ENCODE data around the gene NUP160.

The NUP160 gene

DNA sequence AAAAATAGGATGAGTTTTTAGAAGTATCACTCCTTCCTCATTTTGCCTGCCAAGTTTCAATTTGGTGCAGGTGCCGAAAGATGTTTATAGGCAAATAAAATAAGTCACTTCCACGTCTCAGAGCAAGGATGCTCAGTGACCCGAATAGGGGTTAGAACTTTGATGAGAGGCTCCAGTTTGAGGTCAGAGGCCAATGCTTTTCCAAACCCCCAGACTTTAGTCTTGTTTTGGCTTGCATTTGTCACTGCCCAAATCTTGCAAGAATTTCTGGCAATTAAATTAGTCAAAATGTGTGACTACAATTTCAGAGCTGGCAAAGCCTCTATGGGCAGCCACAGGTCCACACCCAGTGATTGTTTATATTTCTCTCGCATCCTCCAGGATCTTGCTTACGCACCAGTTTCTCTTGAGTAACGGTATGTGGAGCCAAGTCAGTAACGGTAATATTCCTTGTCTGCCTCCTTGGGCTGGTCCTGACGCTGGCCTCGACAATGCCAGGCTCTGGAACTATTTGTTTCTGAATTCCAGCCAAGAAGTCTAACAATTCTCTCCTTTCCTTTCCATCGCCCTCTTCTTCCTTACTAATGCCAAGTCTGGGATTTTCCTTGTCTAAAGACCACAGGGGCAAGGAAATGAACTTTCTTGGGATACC, 9.9 kb upstream of the NUP160 start:
- Histone ChIP-seq H2BK15ac (replicated peaks; ENCODE audit: low read depth) (no peak overlapping the region), H2BK120ac (ENCODE audit: low read depth, low read length) (no peak overlapping the region), H3K79me2 (ENCODE audit: control insufficient read depth, insufficient read depth, low read length) (no peaks in the 10 kb centered on the region), H3K56ac (ENCODE audit: low read length) (no peak overlapping the region), H3K27me3 (ENCODE audit: insufficient read depth, low read length, poor library complexity) (no peaks in the 10 kb centered on the region), H3K4me1 (ENCODE audit: control insufficient read depth, low read depth, low read length) (no peaks in the 10 kb centered on the region), H3K4ac (ENCODE audit: low read depth, low read length) (no peak overlapping the region), H2AK5ac (ENCODE audit: low read length) (no peak overlapping the region), H3K79me1 (ENCODE audit: low read length) (no peaks in the 10 kb centered on the region), H2BK5ac (ENCODE audit: low read length) (no peak overlapping the region), H4K8ac (ENCODE audit: low read depth, low read length) (no peak overlapping the region), H4K5ac (ENCODE audit: low read length) (no peak overlapping the region), H3K18ac (ENCODE audit: low read length) (no peak overlapping the region), H3K36me3 (ENCODE audit: control insufficient read depth, insufficient read depth, low read length) (no peaks in the 10 kb centered on the region), H3K4me2 (ENCODE audit: low read length) (no peak overlapping the region), H3K27ac (ENCODE audit: low read depth, low read length) (no peak overlapping the region), H3K4me3 (ENCODE audit: low read length) (no peak overlapping the region), H3K23ac (ENCODE audit: low read length) (no peak overlapping the region), H3K9ac (ENCODE audit: low read length) (no peak overlapping the region)
- no peak for DNase-seq
- WGBS (ENCODE audit: extremely low coverage, insufficient coverage, low lambda C conversion rate), result no CpG with 5 or more reads among the region's 10 CpGs

DNA sequence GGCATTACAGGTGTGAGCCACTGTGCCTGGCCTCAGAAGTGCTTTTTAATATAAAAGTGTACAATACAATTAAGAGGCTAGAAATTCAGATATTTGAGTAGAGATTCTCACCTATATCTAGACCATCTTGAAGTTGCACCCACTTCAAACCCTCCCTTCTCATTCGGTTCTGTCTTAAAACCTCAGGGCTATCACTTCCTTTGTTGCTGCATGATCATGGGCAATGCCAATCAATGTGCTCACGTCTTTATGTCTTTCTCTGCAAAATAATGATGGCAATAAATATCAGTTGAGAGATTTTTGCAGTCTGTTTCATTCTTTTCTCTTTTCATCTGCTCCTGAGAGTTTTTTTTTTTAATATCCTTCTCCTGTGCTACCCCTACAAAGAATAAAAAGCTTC, 9.3 kb upstream of the NUP160 start:
- Histone ChIP-seq H4K5ac (ENCODE audit: low read length) (no peak overlapping the region), H3K9ac (ENCODE audit: low read length) (no peak overlapping the region), H3K36me3 (ENCODE audit: control insufficient read depth, insufficient read depth, low read length) (no peaks in the 10 kb centered on the region), H2AK5ac (ENCODE audit: low read length) (no peak overlapping the region), H3K4ac (ENCODE audit: low read depth, low read length) (no peak overlapping the region), H3K56ac (ENCODE audit: low read length) (no peak overlapping the region), H3K79me1 (ENCODE audit: low read length) (no peaks in the 10 kb centered on the region), H2BK15ac (replicated peaks; ENCODE audit: low read depth) (no peak overlapping the region), H2BK5ac (ENCODE audit: low read length) (no peak overlapping the region), H2BK120ac (ENCODE audit: low read depth, low read length) (no peak overlapping the region), H4K8ac (ENCODE audit: low read depth, low read length) (no peak overlapping the region), H3K27ac (ENCODE audit: low read depth, low read length) (no peak overlapping the region), H3K79me2 (ENCODE audit: control insufficient read depth, insufficient read depth, low read length) (no peaks in the 10 kb centered on the region), H3K23ac (ENCODE audit: low read length) (no peak overlapping the region), H3K4me1 (ENCODE audit: control insufficient read depth, low read depth, low read length) (no peaks in the 10 kb centered on the region), H3K27me3 (ENCODE audit: insufficient read depth, low read length, poor library complexity) (no peaks in the 10 kb centered on the region), H3K18ac (ENCODE audit: low read length) (no peak overlapping the region), H3K4me2 (ENCODE audit: low read length) (no peak overlapping the region), H3K4me3 (ENCODE audit: low read length) (no peak overlapping the region)
- no CpG with 5 or more reads among the region's 2 CpGs for WGBS (ENCODE audit: extremely low coverage, insufficient coverage, low lambda C conversion rate)
- no peak for DNase-seq

DNA sequence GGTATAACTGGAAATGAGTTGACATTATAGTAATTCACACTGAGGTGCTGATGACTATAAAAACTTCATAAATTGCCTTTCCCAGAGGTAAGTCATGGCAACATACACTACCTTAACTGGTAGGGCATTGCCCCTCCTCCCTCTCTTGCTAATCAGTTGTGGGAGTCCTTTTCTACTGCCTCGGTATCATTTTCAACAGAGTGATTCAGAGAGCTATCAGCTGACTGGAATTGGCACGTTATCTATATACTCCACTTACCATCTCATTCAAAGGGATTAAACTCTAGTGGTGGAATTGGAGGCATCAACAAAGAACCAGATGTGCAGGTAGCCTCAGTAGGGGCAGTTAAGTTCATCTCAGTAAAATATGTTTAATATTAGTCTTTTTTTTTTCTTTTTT, 8.0 kb upstream of the NUP160 start:
- no peak overlapping the region for H2AK5ac ChIP-seq (ENCODE audit: low read length)
- H3K36me3 ChIP-seq (ENCODE audit: control insufficient read depth, insufficient read depth, low read length), result no peaks in the 10 kb centered on the region
- no peaks in the 10 kb centered on the region for H3K27me3 ChIP-seq (ENCODE audit: insufficient read depth, low read length, poor library complexity)
- H2BK15ac ChIP-seq (replicated peaks; ENCODE audit: low read depth), result no peak overlapping the region
- no peaks in the 10 kb centered on the region for H3K4me1 ChIP-seq (ENCODE audit: control insufficient read depth, low read depth, low read length)
- H3K9ac ChIP-seq (ENCODE audit: low read length), result no peak overlapping the region
- no peaks in the 10 kb centered on the region for H3K79me1 ChIP-seq (ENCODE audit: low read length)
- no peak overlapping the region for H4K5ac ChIP-seq (ENCODE audit: low read length)
- H4K8ac ChIP-seq (ENCODE audit: low read depth, low read length), result no peak overlapping the region
- H3K27ac ChIP-seq (ENCODE audit: low read depth, low read length), result no peak overlapping the region
- no peak overlapping the region for H3K56ac ChIP-seq (ENCODE audit: low read length)
- H3K4me3 ChIP-seq (ENCODE audit: low read length), result no peak overlapping the region
- no peaks in the 10 kb centered on the region for H3K79me2 ChIP-seq (ENCODE audit: control insufficient read depth, insufficient read depth, low read length)
- H3K23ac ChIP-seq (ENCODE audit: low read length), result no peak overlapping the region
- H2BK120ac ChIP-seq (ENCODE audit: low read depth, low read length), result no peak overlapping the region
- H2BK5ac ChIP-seq (ENCODE audit: low read length), result no peak overlapping the region
- no peak overlapping the region for H3K4me2 ChIP-seq (ENCODE audit: low read length)
- no CpG with 5 or more reads among the region's 2 CpGs for WGBS (ENCODE audit: extremely low coverage, insufficient coverage, low lambda C conversion rate)
- no peak overlapping the region for H3K4ac ChIP-seq (ENCODE audit: low read depth, low read length)
- H3K18ac ChIP-seq (ENCODE audit: low read length), result no peak overlapping the region
- DNase-seq, result no peak

DNA sequence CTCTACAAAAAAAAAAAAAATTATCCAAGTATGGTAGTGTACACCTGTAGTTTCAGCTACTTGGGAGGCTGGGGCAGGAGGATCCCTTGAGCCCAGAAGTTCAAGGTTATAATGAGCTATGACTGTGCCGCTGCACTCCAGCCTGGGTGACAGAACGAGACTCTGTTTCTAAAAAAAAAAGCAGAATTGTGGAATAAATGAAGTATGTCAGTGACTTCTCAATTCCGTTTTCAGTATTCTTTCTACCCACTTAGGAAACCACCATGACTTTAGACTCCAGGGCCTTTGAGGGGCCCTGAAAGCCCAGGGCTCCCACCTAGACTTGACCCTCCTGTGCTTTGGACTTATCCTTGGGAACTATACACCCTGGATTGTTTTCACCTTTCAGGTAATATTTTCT, 6.5 kb upstream of the NUP160 start:
- no peaks in the 10 kb centered on the region for H3K4me1 ChIP-seq (ENCODE audit: control insufficient read depth, low read depth, low read length)
- no peak overlapping the region for H4K5ac ChIP-seq (ENCODE audit: low read length)
- H4K8ac ChIP-seq (ENCODE audit: low read depth, low read length), result no peak overlapping the region
- DNase-seq, result no peak
- no peaks in the 10 kb centered on the region for H3K79me1 ChIP-seq (ENCODE audit: low read length)
- H2BK15ac ChIP-seq (replicated peaks; ENCODE audit: low read depth), result no peak overlapping the region
- no peak overlapping the region for H2AK5ac ChIP-seq (ENCODE audit: low read length)
- no peaks in the 10 kb centered on the region for H3K79me2 ChIP-seq (ENCODE audit: control insufficient read depth, insufficient read depth, low read length)
- no peak overlapping the region for H3K18ac ChIP-seq (ENCODE audit: low read length)
- H3K9ac ChIP-seq (ENCODE audit: low read length), result no peak overlapping the region
- H3K56ac ChIP-seq (ENCODE audit: low read length), result no peak overlapping the region
- no peak overlapping the region for H3K23ac ChIP-seq (ENCODE audit: low read length)
- H2BK5ac ChIP-seq (ENCODE audit: low read length), result no peak overlapping the region
- H3K27me3 ChIP-seq (ENCODE audit: insufficient read depth, low read length, poor library complexity), result no peaks in the 10 kb centered on the region
- no peak overlapping the region for H2BK120ac ChIP-seq (ENCODE audit: low read depth, low read length)
- no peak overlapping the region for H3K4me3 ChIP-seq (ENCODE audit: low read length)
- no peak overlapping the region for H3K4me2 ChIP-seq (ENCODE audit: low read length)
- no peaks in the 10 kb centered on the region for H3K36me3 ChIP-seq (ENCODE audit: control insufficient read depth, insufficient read depth, low read length)
- no CpG with 5 or more reads among the region's 3 CpGs for WGBS (ENCODE audit: extremely low coverage, insufficient coverage, low lambda C conversion rate)
- no peak overlapping the region for H3K27ac ChIP-seq (ENCODE audit: low read depth, low read length)
- H3K4ac ChIP-seq (ENCODE audit: low read depth, low read length), result no peak overlapping the region

DNA sequence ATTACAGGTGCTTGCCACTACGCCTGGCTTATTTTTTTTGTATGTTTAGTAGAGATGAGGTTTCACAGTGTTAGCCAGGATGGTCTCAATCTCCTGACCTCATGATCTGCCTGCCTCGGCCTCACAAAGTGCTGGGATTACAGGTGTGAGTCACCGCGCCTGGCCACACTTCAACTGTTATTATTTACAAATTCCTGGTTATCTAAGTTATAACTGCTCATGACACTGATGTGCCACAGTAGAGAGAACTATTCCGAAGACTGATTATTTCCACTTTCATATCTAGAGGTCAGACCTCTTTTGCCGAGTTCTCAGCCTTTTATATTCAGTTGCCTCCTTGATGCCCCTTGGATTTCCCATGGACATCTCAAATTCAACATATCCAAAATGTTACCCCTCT, 3.9 kb upstream of the NUP160 start:
- no peak overlapping the region for H2BK15ac ChIP-seq (replicated peaks; ENCODE audit: low read depth)
- no peak overlapping the region for H3K4me3 ChIP-seq (ENCODE audit: low read length)
- H4K5ac ChIP-seq (ENCODE audit: low read length), result no peak overlapping the region
- no peak overlapping the region for H2BK5ac ChIP-seq (ENCODE audit: low read length)
- peaks cover 5% of the 10 kb centered on the region for H3K4me1 ChIP-seq (ENCODE audit: control insufficient read depth, low read depth, low read length)
- no peaks in the 10 kb centered on the region for H3K36me3 ChIP-seq (ENCODE audit: control insufficient read depth, insufficient read depth, low read length)
- H2BK120ac ChIP-seq (ENCODE audit: low read depth, low read length), result no peak overlapping the region
- WGBS (ENCODE audit: extremely low coverage, insufficient coverage, low lambda C conversion rate), result no CpG with 5 or more reads among the region's 6 CpGs
- H3K27me3 ChIP-seq (ENCODE audit: insufficient read depth, low read length, poor library complexity), result no peaks in the 10 kb centered on the region
- H3K18ac ChIP-seq (ENCODE audit: low read length), result no peak overlapping the region
- H3K56ac ChIP-seq (ENCODE audit: low read length), result no peak overlapping the region
- no peak overlapping the region for H3K4ac ChIP-seq (ENCODE audit: low read depth, low read length)
- no peak overlapping the region for H3K4me2 ChIP-seq (ENCODE audit: low read length)
- no peak overlapping the region for H2AK5ac ChIP-seq (ENCODE audit: low read length)
- no peak overlapping the region for H3K23ac ChIP-seq (ENCODE audit: low read length)
- no peak overlapping the region for H3K9ac ChIP-seq (ENCODE audit: low read length)
- H3K27ac ChIP-seq (ENCODE audit: low read depth, low read length), result no peak overlapping the region
- peaks cover 4% of the 10 kb centered on the region for H3K79me1 ChIP-seq (ENCODE audit: low read length)
- H4K8ac ChIP-seq (ENCODE audit: low read depth, low read length), result no peak overlapping the region
- no peak for DNase-seq
- peaks cover 9% of the 10 kb centered on the region for H3K79me2 ChIP-seq (ENCODE audit: control insufficient read depth, insufficient read depth, low read length)

DNA sequence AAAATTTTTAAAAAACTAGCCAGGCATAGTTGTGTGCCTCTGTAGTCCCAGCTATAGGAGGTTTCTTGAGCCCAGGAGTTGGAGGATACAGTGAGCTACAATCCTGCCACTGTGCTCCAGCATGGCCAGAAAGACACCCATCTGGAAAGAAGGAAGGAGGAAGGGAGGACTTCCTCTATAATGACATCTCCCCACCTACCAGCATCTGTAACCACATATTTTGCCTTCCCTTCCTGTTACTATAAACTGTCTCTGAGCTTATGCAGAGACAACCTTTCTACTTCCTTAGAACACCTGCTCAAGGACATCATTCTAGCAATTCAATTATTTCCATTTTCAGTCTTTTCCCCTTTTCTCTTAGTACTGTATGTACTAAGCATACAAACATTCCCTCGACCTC, 2.2 kb upstream of the NUP160 start:
- H3K56ac ChIP-seq (ENCODE audit: low read length), result no peak overlapping the region

More for the DNA sequence above, 2.2 kb upstream of the NUP160 start:
- Histone ChIP-seq H3K27ac (ENCODE audit: low read depth, low read length) (no peak overlapping the region), H2BK120ac (ENCODE audit: low read depth, low read length) (no peak overlapping the region), H3K4me2 (ENCODE audit: low read length) (no peak overlapping the region), H2BK15ac (replicated peaks; ENCODE audit: low read depth) (no peak overlapping the region), H3K9ac (ENCODE audit: low read length) (no peak overlapping the region), H3K4me3 (ENCODE audit: low read length) (no peak overlapping the region), H4K8ac (ENCODE audit: low read depth, low read length) (no peak overlapping the region), H3K23ac (ENCODE audit: low read length) (no peak overlapping the region), H2AK5ac (ENCODE audit: low read length) (no peak overlapping the region), H3K4me1 (ENCODE audit: control insufficient read depth, low read depth, low read length) (peaks cover 5% of the 10 kb centered on the region), H3K27me3 (ENCODE audit: insufficient read depth, low read length, poor library complexity) (no peaks in the 10 kb centered on the region), H3K36me3 (ENCODE audit: control insufficient read depth, insufficient read depth, low read length) (no peaks in the 10 kb centered on the region), H3K18ac (ENCODE audit: low read length) (no peak overlapping the region), H2BK5ac (ENCODE audit: low read length) (no peak overlapping the region), H4K5ac (ENCODE audit: low read length) (no peak overlapping the region), H3K79me2 (ENCODE audit: control insufficient read depth, insufficient read depth, low read length) (peaks cover 24% of the 10 kb centered on the region), H3K4ac (ENCODE audit: low read depth, low read length) (no peak overlapping the region), H3K79me1 (ENCODE audit: low read length) (peaks cover 12% of the 10 kb centered on the region)
- no CpG with 5 or more reads among the region's 1 CpG for WGBS (ENCODE audit: extremely low coverage, insufficient coverage, low lambda C conversion rate)
- no peak for DNase-seq
